Adrenal gland (tissue), 5 donors: ENCODE data around the gene ZMIZ2.

ENCODE experiments used
- CTCF ChIP-seq, 6 experiments: fragments of 450-650 bp in 4 of 6; fragments of 200-600 bp in 2 of 6; sonication (generic) in 1 of 6; IDR thresholded peaks; 1 replicate in 5 of 6; 2 replicates in 1 of 6; pipeline versions ENCODE4 v1.5.1 to v1.8.0; 2016 to 2021; ENCODE audit warnings: antibody characterized with exemption in 6 of 6, mild to moderate bottlenecking in 2 of 6, moderate library complexity in 1 of 6
- POLR2A ChIP-seq, 2 donors: fragments of 450-650 bp; IDR thresholded peaks; one replicate each; pipeline ENCODE4 v1.6.1; 2017; ENCODE audit warnings: antibody characterized with exemption in 2 of 2, mild to moderate bottlenecking in 2 of 2, moderate library complexity in 1 of 2
- donor health status: DM: no; HTN: no; CAD: no.

- TF ChIP-seq CTCF (IDR thresholded peaks at IDR 0.05): no peak
- TF ChIP-seq POLR2A (IDR thresholded peaks at IDR 0.05): no peak
Observed at GRCh38 chr7:44791278-44792219, 42.9 kb downstream of the ZMIZ2 start.
